Ovary (tissue), 9 donors: ENCODE measurements around the gene ASCC3. TPM values are rescaled to one million over a fixed set of nuclear protein-coding genes. Genes with fewer than 3 reads are reported as not detected.

ENCODE experiments used
- DNase-seq, 5 donors: peaks; one replicate each; pipeline ENCODE4 v3.0.0-alpha.2; 2019 to 2020
- H3K27ac ChIP-seq, 2 donors: fragments of 200-600 bp; one replicate each; pipeline versions ENCODE4 v1.5.1 to v1.8.0; 2019 to 2022
- H3K27me3 ChIP-seq: fragments of 200-600 bp; one replicate; pipeline ENCODE4 v1.8.0; 2022
- H3K36me3 ChIP-seq: fragments of 200-600 bp; sonication (generic); one replicate; pipeline ENCODE4 v1.5.1; 2019
- H3K4me1 ChIP-seq: one replicate; pipeline ENCODE4 v1.8.1; 2013; ENCODE audit warnings: mild to moderate bottlenecking, moderate library complexity; ENCODE audit not compliant: insufficient read depth
- H3K4me3 ChIP-seq: fragments of 200-600 bp; sonication (generic); one replicate; pipeline ENCODE4 v1.5.1; 2017
- H3K9me3 ChIP-seq, 2 donors: fragments of 200-600 bp in 1 of 2; sonication (generic) in 1 of 2; one replicate each; pipeline versions ENCODE4 v1.5.1 to v1.8.1; 2013 to 2019; ENCODE audit warnings: mild to moderate bottlenecking in 1 of 2, moderate library complexity in 1 of 2
- EP300 ChIP-seq: sonication (generic); formaldehyde crosslinking; IDR thresholded peaks from one replicate; pipeline ENCODE4 v1.6.1; 2017; ENCODE audit warnings: antibody characterized with exemption
- POLR2A ChIP-seq: fragments of 450-650 bp; IDR thresholded peaks from one replicate; pipeline ENCODE4 v1.6.1; 2017; ENCODE audit warnings: antibody characterized with exemption, mild to moderate bottlenecking, moderate library complexity
- WGBS, 3 donors: extraction: QIAGEN DNeasy Blood & Tissue Kit in 1 of 3; methylation state at CpG; one replicate each; pipeline versions ENCODE4 v1.1.5 to v1.1.7; 2013 to 2017; 5-methylcytosine and 5-hydroxymethylcytosine counted together
- intact Hi-C, 4 donors: fragments of 100-400 bp; cut with DNase I; formaldehyde crosslinking; loops; one replicate each; pipeline versions ENCODE4 v1.11.0 to v1.15.1; 2022 to 2023
- polyA plus RNA-seq, 2 donors: library from polyadenylated mRNA; stranded (reverse); fragments of 200-250 nt in 1 of 2; fragments of 350-450 nt in 1 of 2; fragmentation: Illumina TruSeq in 1 of 2; extraction: RNeasy Lipid Tissue Mini Kit (QIAGEN cat#74804) in 1 of 2; gene quantifications; one replicate each; pipeline ENCODE4 v1.2.3, GENCODE V29; 2013 to 2014
- total RNA-seq, 7 donors: library from RNA; depleted of rRNA in 2 of 7; stranded (reverse); fragments of >200 nt in 2 of 7; fragmentation: NEBNext Ultra II Directional in 3 of 7; extraction: Animal tissue kit (Norgen Biotek cat#: 25700) in 3 of 7; gene quantifications; one replicate each; pipeline versions ENCODE4 v1.1.0 to v1.2.4, GENCODE V29; 2016 to 2023
- TF ChIP-seq, protein P1 (sequence below), 3 donors: fragments of 450-650 bp in 2 of 3; fragments of 200-600 bp in 1 of 3; IDR thresholded peaks; one replicate each; pipeline versions ENCODE4 v1.5.1 to v1.8.0; 2016 to 2022; ENCODE audit warnings: antibody characterized with exemption in 3 of 3, mild to moderate bottlenecking in 1 of 3
- donor health status: DM: no; HTN: no; CAD: no; lungs with moderate emphysema.
- donor health status: DM: no; HTN: no; CAD: no.
- donor health status: Bipolar disorder and iron deficiency.
- donor health status: DM: yes; HTN: yes; CAD: no.
- donor health status: DM: no; HTN: no; CAD: no.
- donor health status: DM: yes; HTN: yes; CAD: no.

The ASCC3 gene
- total and polyA plus RNA-seq, 9 donors, result 8.2 to 34.2 (median 22.0) TPM

DNA sequence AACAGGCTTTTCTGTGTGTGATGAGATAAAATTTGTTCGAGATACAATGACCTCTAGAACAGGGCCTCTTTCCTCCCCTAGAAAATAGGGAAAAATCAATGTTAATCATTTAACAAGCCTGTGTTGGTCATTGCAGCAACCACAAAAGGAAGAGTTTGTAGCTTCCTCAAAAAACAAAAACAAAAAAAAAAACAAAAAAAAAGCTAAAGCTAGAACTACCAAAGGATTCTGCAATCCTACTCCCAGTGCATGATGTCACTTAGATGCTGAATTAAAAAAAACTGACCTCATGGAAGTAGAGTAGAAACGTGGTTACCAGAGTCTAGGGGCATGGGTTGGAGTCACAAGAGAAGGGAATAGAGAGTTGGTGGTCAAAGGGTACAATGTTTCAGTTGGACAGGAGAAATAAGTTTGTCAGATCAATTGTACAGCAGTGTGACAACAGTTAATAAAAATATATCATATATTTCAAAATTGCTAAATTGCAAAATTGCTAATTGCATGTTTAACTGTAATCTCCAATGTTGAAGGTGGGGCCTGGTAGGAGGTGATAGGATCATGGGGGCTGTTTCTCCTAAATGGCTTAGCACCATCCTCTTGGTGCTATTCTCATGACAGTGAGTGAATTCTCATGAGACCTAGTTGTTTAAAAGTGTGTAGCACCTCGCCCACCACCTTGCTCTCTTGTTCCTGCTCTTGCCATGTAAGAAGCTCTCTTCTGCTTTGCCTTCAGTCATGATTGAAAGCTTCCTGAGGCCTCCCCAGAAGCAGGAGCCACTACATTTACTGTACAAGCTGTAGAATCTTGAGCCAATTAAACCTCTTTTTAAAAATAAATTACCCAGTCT lies 253.0 kb downstream of the ASCC3 start:
- 90 to 92% (median 91%) methylated on average over 3 of the region's 3 CpGs for WGBS, 3 donors
- intact Hi-C loops, result no loop called here
- DNase-seq, result no peak
- H3K27ac ChIP-seq, result no peak overlapping the region
- H3K4me1 ChIP-seq, result no peaks in the 10 kb centered on the region
- no peaks in the 10 kb centered on the region for H3K27me3 ChIP-seq
- H3K9me3 ChIP-seq, result no peaks in the 10 kb centered on the region
- no peaks in the 10 kb centered on the region for H3K36me3 ChIP-seq
- no peak overlapping the region for H3K4me3 ChIP-seq
- TF ChIP-seq EP300 (no peak), POLR2A (no peak)
- TF ChIP-seq, protein P1, sequence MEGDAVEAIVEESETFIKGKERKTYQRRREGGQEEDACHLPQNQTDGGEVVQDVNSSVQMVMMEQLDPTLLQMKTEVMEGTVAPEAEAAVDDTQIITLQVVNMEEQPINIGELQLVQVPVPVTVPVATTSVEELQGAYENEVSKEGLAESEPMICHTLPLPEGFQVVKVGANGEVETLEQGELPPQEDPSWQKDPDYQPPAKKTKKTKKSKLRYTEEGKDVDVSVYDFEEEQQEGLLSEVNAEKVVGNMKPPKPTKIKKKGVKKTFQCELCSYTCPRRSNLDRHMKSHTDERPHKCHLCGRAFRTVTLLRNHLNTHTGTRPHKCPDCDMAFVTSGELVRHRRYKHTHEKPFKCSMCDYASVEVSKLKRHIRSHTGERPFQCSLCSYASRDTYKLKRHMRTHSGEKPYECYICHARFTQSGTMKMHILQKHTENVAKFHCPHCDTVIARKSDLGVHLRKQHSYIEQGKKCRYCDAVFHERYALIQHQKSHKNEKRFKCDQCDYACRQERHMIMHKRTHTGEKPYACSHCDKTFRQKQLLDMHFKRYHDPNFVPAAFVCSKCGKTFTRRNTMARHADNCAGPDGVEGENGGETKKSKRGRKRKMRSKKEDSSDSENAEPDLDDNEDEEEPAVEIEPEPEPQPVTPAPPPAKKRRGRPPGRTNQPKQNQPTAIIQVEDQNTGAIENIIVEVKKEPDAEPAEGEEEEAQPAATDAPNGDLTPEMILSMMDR (IDR thresholded peaks at IDR 0.05), result no peak

DNA sequence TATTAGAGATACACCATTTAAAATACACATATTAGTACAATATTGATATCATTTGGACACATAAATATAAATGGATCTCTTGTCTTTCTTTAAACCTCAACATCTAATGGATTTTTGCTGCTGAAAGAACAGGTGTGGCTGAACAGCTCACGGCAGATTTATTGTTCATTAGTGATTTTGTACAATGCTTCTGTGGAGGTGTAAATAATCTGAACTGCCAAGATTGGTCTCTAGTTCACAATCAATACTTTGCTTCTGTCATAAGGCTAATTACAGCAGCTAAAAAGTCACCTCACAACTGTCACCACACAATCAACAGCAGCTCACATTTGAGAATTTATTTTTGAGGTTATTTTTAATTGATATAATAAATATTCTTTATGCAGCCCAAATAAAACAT lies 254.4 kb downstream of the ASCC3 start:
- Histone ChIP-seq H3K36me3 (no peaks in the 10 kb centered on the region), H3K27ac (no peak overlapping the region), H3K27me3 (no peaks in the 10 kb centered on the region), H3K4me1 (no peaks in the 10 kb centered on the region), H3K9me3 (no peaks in the 10 kb centered on the region), H3K4me3 (no peak overlapping the region)
- TF ChIP-seq POLR2A, result no peak
- TF ChIP-seq EP300, result no peak
- TF ChIP-seq, protein P1 (IDR thresholded peaks at IDR 0.05), result no peak
- intact Hi-C loops, result no loop called here
- whole genome bisulfite sequencing, 3 donors, result 72 to 98% (median 76%) methylated on average over 1 of the region's 1 CpG
- no peak for DNase-seq

DNA sequence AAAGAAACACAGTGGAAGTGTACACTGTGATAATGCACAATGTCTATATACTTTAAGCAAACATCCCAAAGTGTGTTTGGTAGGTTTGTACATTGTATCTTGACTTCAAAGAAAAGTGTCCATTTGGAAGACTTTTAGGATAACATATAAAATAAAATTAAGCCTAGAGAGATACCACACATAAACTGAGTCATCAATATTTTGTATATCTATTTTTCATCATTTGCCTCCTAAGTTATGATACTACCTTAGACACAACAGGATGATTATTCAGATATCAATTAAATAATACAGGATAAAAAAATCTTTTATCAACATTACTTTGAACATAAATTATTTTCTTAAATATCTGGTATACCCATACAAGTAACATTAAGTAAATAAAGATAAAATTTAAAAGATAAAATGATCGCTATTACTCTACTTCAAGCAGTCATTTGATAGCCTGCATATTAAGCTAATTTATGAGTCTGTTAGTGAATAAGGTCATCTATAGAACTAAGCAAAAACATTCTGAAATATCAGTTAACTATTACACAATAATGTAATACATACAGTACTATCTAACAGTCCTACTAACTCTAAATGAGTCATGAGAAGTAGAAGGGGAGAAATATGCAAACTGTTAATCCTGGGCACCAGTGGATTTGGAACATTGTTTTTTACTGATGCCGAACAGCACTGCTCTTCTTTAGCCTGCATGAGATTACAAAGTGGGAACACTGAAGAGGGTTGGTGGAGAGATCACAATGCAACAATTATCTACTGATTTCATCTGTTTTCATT lies 258.0 kb downstream of the ASCC3 start:
- no peaks in the 10 kb centered on the region for H3K4me1 ChIP-seq
- H3K4me3 ChIP-seq, result no peak overlapping the region
- TF ChIP-seq, protein P1 (IDR thresholded peaks at IDR 0.05), result no peak
- TF ChIP-seq POLR2A (no peak), EP300 (no peak)
- intact Hi-C loops, result no loop called here
- no peak overlapping the region for H3K27ac ChIP-seq
- DNase-seq, result no peak
- H3K36me3 ChIP-seq, result no peaks in the 10 kb centered on the region
- no peaks in the 10 kb centered on the region for H3K27me3 ChIP-seq
- no peaks in the 10 kb centered on the region for H3K9me3 ChIP-seq
- 75 to 89% (median 86%) methylated on average over 2 of the region's 2 CpGs for WGBS, 3 donors

DNA sequence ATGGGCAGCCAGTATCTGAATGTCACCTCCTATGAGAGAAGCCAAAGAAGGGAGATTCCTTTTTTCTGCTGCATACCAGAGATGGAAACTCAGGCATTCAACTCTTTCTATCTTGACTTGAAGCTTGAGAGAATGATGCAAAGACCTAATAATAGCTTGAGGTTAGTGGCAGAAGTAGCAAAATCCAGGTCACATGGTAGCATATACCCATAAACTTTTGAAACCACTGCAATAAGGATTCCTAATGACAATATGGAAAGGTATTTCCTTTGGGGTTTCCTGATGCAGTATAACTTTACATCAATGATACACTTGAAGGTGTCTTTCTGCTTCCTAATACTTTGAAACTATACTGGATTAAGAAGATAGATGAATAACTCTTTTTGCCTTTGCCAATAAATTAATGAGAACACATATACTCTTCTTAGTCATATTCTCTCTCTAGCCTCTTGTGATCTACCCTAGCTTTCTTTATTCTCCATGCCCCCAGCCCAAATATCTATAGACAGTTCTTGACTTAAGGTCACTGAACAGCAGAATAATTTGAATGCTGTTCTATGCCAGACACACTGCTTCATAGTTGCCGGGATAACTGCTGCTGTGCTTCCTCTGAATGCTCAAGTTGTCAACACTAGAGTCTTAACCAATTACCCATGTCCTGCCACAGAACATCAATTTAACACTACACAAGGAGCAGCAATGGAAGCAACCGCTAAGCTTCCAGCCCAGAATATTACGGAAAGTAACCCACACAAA lies 260.9 kb downstream of the ASCC3 start:
- Histone ChIP-seq H3K9me3 (no peaks in the 10 kb centered on the region), H3K4me1 (no peaks in the 10 kb centered on the region), H3K4me3 (no peak overlapping the region), H3K27ac (no peak overlapping the region), H3K36me3 (no peaks in the 10 kb centered on the region), H3K27me3 (no peaks in the 10 kb centered on the region)
- WGBS, 3 donors, result 95 to 99% (median 96%) methylated on average over 3 of the region's 3 CpGs
- TF ChIP-seq, protein P1 (IDR thresholded peaks at IDR 0.05), result no peak
- intact Hi-C loops, result no loop called here
- no peak for DNase-seq
